B cell (primary cell): ENCODE measurements around the gene DNAJC1. TPM values are rescaled to one million over a fixed set of nuclear protein-coding genes. Genes with fewer than 3 reads are reported as not detected.

Experiments used
- ATAC-seq: fragments of 200-7000 bp; cut with Tn5 transposase; one replicate; pipeline ENCODE4 v1.10.0; 2021; ENCODE audit warnings: low read depth, mild to moderate bottlenecking, moderate number of reproducible peaks, moderate library complexity
- CTCF ChIA-PET: fragments of 350-600 bp; sonication (Branson Sonifier 250); formaldehyde crosslinking; loops from one replicate; lab custom pipeline; 2021; ENCODE audit warnings: antibody characterized with exemption, inconsistent platforms; lab: Charles Lee
- POLR2A ChIA-PET: fragments of 350-600 bp; sonication (Branson Sonifier 250); formaldehyde crosslinking; loops from one replicate; lab custom pipeline; 2021; ENCODE audit warnings: antibody characterized with exemption; lab: Charles Lee
- DNase-seq: peaks from one replicate; pipeline ENCODE4 v3.0.0; 2013
- H2AFZ ChIP-seq: 2 replicates; pipeline ENCODE4 v1.6.1; 2012; ENCODE audit warnings: mild to moderate bottlenecking, low read depth, low read length; ENCODE audit not compliant: insufficient read depth, poor library complexity, severe bottlenecking
- H3K27ac ChIP-seq, 2 donors: 1 replicate in 1 of 2; 2 replicates in 1 of 2; pipeline ENCODE4 v1.5.1; 2012 to 2013; ENCODE audit warnings: low read length in 2 of 2, mild to moderate bottlenecking in 2 of 2, moderate library complexity in 1 of 2
- H3K27me3 ChIP-seq, 4 experiments: fragments of 200-600 bp in 1 of 4; sonication (generic) in 1 of 4; replicated peaks in 1 of 4; 1 replicate in 2 of 4; 2 replicates in 2 of 4; pipeline versions ENCODE4 v1.6.1 to v1.7.0; 2013 to 2016; ENCODE audit warnings: low read length in 3 of 4, mild to moderate bottlenecking in 2 of 4, mixed read lengths in 1 of 4, moderate library complexity in 1 of 4; ENCODE audit not compliant: insufficient read depth in 4 of 4, control insufficient read depth in 3 of 4; ENCODE audit errors: control extremely low read depth in 1 of 4
- H3K36me3 ChIP-seq, 2 experiments: replicated peaks in 1 of 2; 1 replicate in 1 of 2; 2 replicates in 1 of 2; pipeline versions ENCODE4 v1.6.1 to v1.7.1; 2013; ENCODE audit warnings: low read length in 1 of 2; ENCODE audit not compliant: insufficient read depth in 2 of 2, control insufficient read depth in 1 of 2; ENCODE audit errors: control extremely low read depth in 1 of 2, extremely low read depth in 1 of 2
- H3K4me1 ChIP-seq, 2 donors: fragments of 200-600 bp in 1 of 2; sonication (generic) in 1 of 2; 1 replicate in 1 of 2; 2 replicates in 1 of 2; pipeline versions ENCODE4 v1.5.1 to v1.6.1; 2013 to 2017; ENCODE audit warnings: low read length in 2 of 2; ENCODE audit not compliant: control insufficient read depth in 2 of 2, insufficient read depth in 2 of 2
- H3K4me2 ChIP-seq: replicated peaks from 2 replicates; pipeline ENCODE3; 2012; ENCODE audit warnings: mild to moderate bottlenecking, low read depth, low read length; ENCODE audit not compliant: poor library complexity, severe bottlenecking
- H3K4me3 ChIP-seq, 5 experiments: fragments of 200-600 bp in 1 of 5; sonication (generic) in 1 of 5; 1 replicate in 3 of 5; 2 replicates in 2 of 5; pipeline versions ENCODE4 v1.5.1 to v1.7.0; 2011 to 2016; ENCODE audit warnings: low read length in 4 of 5, mild to moderate bottlenecking in 4 of 5, low read depth in 2 of 5, control low read depth in 1 of 5, moderate library complexity in 1 of 5; ENCODE audit not compliant: insufficient read depth in 1 of 5; ENCODE audit errors: control extremely low read depth in 1 of 5, extremely low read depth in 1 of 5
- H3K79me2 ChIP-seq: fragments of 200-600 bp; sonication (generic); one replicate; pipeline ENCODE4 v1.6.0; 2016; ENCODE audit warnings: low read length; ENCODE audit not compliant: control insufficient read depth, insufficient read depth
- H3K9ac ChIP-seq: fragments of 200-600 bp; sonication (generic); 2 replicates; pipeline ENCODE4 v1.6.1; 2017; ENCODE audit warnings: mild to moderate bottlenecking, low read length, moderate library complexity
- H3K9me3 ChIP-seq, 3 donors: one replicate each; pipeline versions ENCODE4 v1.6.1 to v1.7.1; 2013; ENCODE audit warnings: low read length in 2 of 3; ENCODE audit not compliant: control insufficient read depth in 2 of 3, insufficient read depth in 1 of 3; ENCODE audit errors: control extremely low read depth in 1 of 3
- H4K20me1 ChIP-seq: 2 replicates; pipeline ENCODE4 v1.6.0; 2012; ENCODE audit warnings: mild to moderate bottlenecking, low read length; ENCODE audit not compliant: insufficient read depth, control insufficient read depth, poor library complexity, severe bottlenecking
- H3K27ac Mint-ChIP-seq: one replicate; pipeline ENCODE4 v1.8.0; 2021; ENCODE audit warnings: mixed read lengths
- H3K27me3 Mint-ChIP-seq: one replicate; pipeline ENCODE4 v1.8.0; 2021; ENCODE audit warnings: mixed read lengths
- H3K4me1 Mint-ChIP-seq: one replicate; pipeline ENCODE4 v1.8.0; 2021; ENCODE audit warnings: mixed read lengths
- H3K4me3 Mint-ChIP-seq: one replicate; pipeline ENCODE4 v1.8.0; 2021; ENCODE audit warnings: mixed read lengths
- H3K9me3 Mint-ChIP-seq: one replicate; pipeline ENCODE4 v1.8.0; 2022; ENCODE audit warnings: mixed read lengths; ENCODE audit not compliant: insufficient read depth
- EZH2 ChIP-seq: IDR thresholded peaks from 2 replicates; pipeline ENCODE4 v1.6.1; 2012; ENCODE audit warnings: borderline replicate concordance, low read depth, mild to moderate bottlenecking, moderate library complexity, low read length; ENCODE audit not compliant: insufficient read depth, poor library complexity, severe bottlenecking
- WGBS: methylation state at CpG from one replicate; pipeline ENCODE4 v1.1.5; 2013; ENCODE audit warnings: missing lambda C conversion rate; ENCODE audit not compliant: insufficient coverage; 5-methylcytosine and 5-hydroxymethylcytosine counted together
- intact Hi-C: fragments of 100-400 bp; cut with micrococcal nuclease; formaldehyde crosslinking; loops from one replicate; pipeline ENCODE4 v1.10.0; 2022
- polyA plus RNA-seq: library from polyadenylated mRNA; depleted of rRNA; stranded (reverse); fragments of >200 nt; gene quantifications from 2 replicates; pipeline ENCODE4 v1.2.3, GENCODE V29; 2012
- total RNA-seq, 2 donors: library from RNA; stranded (reverse); fragments of 120-200 nt in 1 of 2; gene quantifications; 1 replicate in 1 of 2; 2 replicates in 1 of 2; pipeline versions ENCODE4 v1.2.3 to v1.2.4, GENCODE V29; 2013 to 2022
- TF ChIP-seq, protein P1 (sequence below): fragments of 200-600 bp; IDR thresholded peaks from one replicate; pipeline ENCODE4 v1.8.0; 2022; ENCODE audit warnings: antibody characterized with exemption, mild to moderate bottlenecking

DNAJC1 gene
- total and polyA plus RNA-seq, 2 donors (not counting 1 experiment from before 2014, with no cell fraction given), result 9.4 to 15.4 TPM

- peaks cover 1 to 13% (median 6%) of the 10 kb centered on the region in 3 donors for H3K9me3 ChIP-seq
- intact Hi-C loops, result no loop called here
- POLR2A ChIA-PET, result no interaction called here
- ATAC-seq (no peak), DNase-seq (no peak)
- H3K27me3 Mint-ChIP-seq, result no peaks in the 10 kb centered on the region
- H3K27ac ChIP-seq, result no peak overlapping the region
- WGBS, result no CpG with 5 or more reads among the region's 2 CpGs
- no peaks in the 10 kb centered on the region for H3K27me3 ChIP-seq
- H3K4me1 ChIP-seq, result peaks cover 10 to 11% of the 10 kb centered on the region in 2 donors
- CTCF ChIA-PET, result no interaction called here
- no peak overlapping the region for H3K4me3 Mint-ChIP-seq
- no peaks in the 10 kb centered on the region for H3K9me3 Mint-ChIP-seq
- TF ChIP-seq, protein P1, sequence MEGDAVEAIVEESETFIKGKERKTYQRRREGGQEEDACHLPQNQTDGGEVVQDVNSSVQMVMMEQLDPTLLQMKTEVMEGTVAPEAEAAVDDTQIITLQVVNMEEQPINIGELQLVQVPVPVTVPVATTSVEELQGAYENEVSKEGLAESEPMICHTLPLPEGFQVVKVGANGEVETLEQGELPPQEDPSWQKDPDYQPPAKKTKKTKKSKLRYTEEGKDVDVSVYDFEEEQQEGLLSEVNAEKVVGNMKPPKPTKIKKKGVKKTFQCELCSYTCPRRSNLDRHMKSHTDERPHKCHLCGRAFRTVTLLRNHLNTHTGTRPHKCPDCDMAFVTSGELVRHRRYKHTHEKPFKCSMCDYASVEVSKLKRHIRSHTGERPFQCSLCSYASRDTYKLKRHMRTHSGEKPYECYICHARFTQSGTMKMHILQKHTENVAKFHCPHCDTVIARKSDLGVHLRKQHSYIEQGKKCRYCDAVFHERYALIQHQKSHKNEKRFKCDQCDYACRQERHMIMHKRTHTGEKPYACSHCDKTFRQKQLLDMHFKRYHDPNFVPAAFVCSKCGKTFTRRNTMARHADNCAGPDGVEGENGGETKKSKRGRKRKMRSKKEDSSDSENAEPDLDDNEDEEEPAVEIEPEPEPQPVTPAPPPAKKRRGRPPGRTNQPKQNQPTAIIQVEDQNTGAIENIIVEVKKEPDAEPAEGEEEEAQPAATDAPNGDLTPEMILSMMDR, result no peak
- TF ChIP-seq EZH2, result no peak
- H3K4me3 ChIP-seq, result no peak overlapping the region
- peaks cover 15% of the 10 kb centered on the region for H3K4me1 Mint-ChIP-seq
- no peak overlapping the region for H3K4me2 ChIP-seq
- H3K27ac Mint-ChIP-seq, result no peak overlapping the region
- no peak overlapping the region for H2AFZ ChIP-seq
- no peaks in the 10 kb centered on the region for H3K36me3 ChIP-seq
- no peak overlapping the region for H3K9ac ChIP-seq
- no peaks in the 10 kb centered on the region for H3K79me2 ChIP-seq
- no peaks in the 10 kb centered on the region for H4K20me1 ChIP-seq
Observed at GRCh38 chr10:21811245-21811585, 192.3 kb downstream of the DNAJC1 start.

DNA sequence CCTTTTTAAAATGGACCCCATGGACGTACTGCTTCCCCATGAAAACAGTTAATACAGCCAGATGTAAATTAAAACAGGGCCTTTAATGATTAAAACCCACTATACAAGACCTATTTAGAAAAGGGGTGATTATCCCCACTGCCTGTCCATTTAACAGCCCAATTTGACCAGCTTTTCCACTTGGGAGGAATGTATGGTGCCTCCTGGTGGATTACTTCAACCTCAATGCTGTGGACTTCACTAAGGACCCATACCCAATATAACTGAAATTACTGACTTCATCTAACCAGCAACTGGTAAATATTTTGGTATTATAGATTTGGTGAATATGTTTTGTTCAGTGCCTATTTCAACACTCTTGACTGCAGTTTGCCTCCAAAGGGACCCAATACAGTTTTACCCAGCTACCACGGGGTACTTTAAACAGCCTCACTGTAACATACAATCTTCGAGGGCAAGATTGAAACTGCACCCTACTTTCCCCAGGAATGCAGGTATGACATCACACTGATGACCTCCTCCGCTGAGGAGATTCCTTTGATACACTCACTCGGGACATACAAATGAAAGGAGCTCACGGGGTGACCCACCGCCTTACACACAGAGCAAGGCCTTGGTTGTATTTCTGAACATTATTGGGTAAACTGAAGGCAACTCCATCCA, 192.8 kb downstream of the DNAJC1 start:
- no peak for DNase-seq
- Histone ChIP-seq H3K36me3 (no peaks in the 10 kb centered on the region), H3K27ac (no peak overlapping the region), H3K79me2 (no peaks in the 10 kb centered on the region), H4K20me1 (no peaks in the 10 kb centered on the region), H2AFZ (no peak overlapping the region), H3K9me3 (peaks cover 1 to 8% (median 6%) of the 10 kb centered on the region in 3 donors), H3K9ac (no peak overlapping the region), H3K4me2 (no peak overlapping the region), H3K4me3 (no peak overlapping the region), H3K4me1 (peaks cover 10 to 11% of the 10 kb centered on the region in 2 donors), H3K27me3 (no peaks in the 10 kb centered on the region)
- WGBS, result 100% methylated on average over 2 of the region's 7 CpGs
- H3K27ac Mint-ChIP-seq, result no peak overlapping the region
- no peak for TF ChIP-seq EZH2
- TF ChIP-seq, protein P1, result no peak
- ATAC-seq, result no peak
- H3K4me1 Mint-ChIP-seq, result peaks cover 15% of the 10 kb centered on the region
- H3K4me3 Mint-ChIP-seq, result no peak overlapping the region
- H3K9me3 Mint-ChIP-seq, result no peaks in the 10 kb centered on the region
- intact Hi-C loops, result no loop called here
- no peaks in the 10 kb centered on the region for H3K27me3 Mint-ChIP-seq
- POLR2A ChIA-PET, result no interaction called here
- CTCF ChIA-PET, result no interaction called here
